Measurements from ENCODE around the gene XPO4.
"Not testable (repeated sequence)": the region's sequence is repeated elsewhere in the genome, so short reads cannot be mapped to it uniquely, and the experiment has no call there.

XPO4 gene

DNA sequence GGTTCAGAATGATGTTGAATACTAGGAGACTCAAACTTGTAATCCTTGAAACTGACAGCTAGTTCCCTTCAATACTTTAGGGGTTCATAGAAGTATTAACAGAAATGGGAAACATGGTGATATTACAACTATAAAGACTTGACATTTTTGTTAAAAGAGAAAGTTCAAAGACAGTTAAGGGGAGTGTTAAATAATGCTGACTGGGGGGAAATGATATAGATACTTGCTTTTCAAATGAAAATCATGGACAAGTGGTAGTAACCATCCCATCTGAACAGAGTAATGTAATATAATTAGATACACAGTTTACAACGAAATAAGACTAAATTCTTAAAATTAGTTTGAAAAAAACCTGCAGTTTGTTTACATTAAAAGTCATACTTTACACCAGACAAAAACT is 122.2 kb downstream of the XPO4 start:
- DNase-seq: no peak

DNA sequence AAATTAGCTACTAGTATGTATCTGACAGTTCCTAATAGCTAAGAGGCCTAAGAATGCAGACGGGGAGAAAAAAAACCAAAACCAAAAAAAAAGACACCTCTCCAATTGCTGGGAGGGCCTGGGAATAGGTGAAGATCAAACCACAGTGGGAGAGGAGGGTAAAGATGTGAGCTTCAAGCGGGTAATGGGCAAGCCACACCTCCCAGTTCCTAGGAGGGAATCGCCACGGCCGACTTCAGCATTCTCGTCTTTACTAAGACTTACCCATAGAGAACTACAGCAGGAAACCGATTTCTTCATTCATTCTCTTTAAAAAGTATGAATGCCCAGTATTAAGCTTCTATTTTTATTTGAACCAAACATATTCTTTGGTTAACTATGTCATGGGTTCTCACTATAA is 123.1 kb downstream of the XPO4 start:
- DNase-seq: no peak

DNA sequence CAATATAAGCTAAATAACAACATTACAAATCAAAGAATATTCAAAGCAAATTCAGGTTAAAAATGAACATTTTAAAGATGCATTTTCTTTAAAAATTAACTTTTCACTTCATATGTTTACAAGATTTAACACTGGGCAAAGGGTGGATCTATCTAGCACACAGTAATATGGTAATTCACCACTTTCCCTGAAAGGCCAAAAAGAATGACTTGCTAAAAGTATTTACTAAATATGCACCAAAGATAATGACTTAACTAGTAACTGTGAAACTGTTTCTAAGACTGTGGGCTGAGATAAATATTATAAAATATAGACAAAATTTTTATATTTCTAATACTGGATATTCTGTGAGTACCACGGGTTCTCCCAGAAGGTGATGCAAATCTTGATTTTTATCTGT is 124.2 kb downstream of the XPO4 start:
- DNase-seq: no peak

DNA sequence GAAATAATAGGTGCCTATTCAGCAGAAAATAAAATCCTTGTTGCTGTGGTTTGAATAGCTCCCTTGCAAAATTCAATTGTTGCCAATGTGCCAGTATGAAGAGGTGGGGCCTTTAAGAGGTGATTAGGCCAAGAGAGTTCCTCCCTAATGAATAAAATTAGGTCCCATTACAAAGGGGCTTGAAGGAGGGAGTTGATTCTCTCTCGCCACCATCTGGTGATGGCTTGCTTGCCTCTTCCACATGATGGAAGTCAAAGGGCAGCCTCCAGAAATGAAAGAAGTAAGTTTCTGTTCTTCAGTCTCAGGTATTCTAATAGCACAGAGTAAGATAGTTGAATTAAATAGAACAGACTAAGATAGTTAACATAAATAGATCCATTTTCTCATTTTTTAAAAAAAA is 125.8 kb downstream of the XPO4 start:
- no peak for DNase-seq

DNA sequence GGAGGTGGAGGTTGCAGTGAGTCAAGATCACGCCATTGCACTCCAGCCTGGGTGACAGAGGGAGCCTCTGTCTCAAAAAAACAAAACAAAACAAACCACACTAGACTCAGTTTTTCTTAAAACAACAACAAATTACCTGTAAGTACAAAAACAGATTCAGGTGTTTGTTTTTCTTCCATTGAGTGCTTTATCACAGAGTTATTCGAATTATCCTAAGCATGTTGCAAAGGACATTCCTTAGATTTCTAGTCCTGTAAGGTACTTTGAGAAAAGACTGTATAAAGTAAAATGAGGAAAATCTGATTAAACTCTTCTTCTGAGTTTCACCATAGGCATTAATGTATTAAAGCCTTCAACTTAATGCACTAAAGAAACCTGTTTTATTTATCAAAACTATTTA is 126.6 kb downstream of the XPO4 start:
- DNase-seq: no peak

DNA sequence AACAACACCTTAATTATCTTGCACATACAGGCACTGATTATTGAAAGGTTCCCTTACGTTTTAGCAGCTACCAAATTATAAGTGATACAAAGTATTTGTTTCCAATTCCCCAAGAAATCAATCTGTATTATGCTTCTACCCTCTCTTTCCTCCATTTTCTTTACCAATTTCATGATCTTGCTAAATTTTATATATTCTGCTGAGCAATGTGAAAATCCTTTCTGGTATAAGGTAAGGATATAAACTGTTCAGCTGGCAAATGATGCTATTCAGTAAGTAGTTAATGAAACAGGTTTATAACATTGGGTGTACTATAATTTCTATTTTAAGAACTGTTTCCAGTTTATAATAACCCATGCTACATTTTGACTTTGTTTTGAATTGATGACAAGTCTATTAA is 127.8 kb downstream of the XPO4 start:
- DNase-seq: no peak

DNA sequence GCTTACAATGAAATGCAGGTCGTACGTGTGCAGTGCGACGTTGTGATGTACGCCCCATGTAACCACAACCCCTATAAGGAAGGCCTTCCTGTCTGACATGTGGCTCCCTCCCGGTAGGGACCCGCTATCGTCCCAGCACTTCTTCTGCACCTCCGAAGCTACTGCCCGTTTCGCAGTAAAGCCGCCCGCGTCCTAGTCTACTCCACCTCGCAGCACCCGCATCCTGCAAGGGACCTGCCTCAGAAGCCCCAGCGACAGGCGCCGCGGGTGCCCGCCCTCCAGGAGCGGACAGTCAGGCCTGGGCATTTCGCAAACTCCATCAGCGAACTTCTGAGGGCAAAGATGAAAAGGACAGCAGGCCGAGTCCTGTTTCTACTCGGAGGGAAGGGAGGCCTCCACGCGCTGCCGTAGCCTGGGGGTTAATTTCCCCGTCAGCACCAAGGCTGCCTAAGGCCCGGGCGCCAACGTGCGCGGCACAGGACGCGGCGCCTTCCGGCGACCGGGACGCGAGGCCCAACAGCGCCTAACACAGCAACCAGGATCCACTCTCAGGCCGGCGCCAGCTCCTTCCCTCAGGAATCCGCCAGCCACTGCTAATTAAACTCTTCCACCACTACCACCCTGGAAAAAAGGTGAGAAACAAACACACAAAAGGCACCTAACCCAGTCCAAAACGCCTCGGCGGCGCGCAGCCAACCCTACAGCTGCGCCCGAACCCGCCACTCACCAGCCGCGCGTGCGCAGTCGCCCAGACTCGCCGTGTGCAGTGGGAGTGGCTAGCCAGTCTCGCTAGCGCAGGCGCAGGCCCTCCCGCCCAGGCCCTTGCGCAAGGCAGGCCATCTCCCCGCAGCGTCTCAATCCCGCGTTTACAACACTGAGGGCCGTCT is 129.1 kb downstream of the XPO4 start, which contains the start of gene EEF1AKMT1:
Gene EEF1AKMT1 (minus strand): TSS at position 768 of the 887 bp plus-strand sequence. CDS start 16,363 bp downstream, outside the sequence.
- peak; percentile 95 for DNase-seq

DNA sequence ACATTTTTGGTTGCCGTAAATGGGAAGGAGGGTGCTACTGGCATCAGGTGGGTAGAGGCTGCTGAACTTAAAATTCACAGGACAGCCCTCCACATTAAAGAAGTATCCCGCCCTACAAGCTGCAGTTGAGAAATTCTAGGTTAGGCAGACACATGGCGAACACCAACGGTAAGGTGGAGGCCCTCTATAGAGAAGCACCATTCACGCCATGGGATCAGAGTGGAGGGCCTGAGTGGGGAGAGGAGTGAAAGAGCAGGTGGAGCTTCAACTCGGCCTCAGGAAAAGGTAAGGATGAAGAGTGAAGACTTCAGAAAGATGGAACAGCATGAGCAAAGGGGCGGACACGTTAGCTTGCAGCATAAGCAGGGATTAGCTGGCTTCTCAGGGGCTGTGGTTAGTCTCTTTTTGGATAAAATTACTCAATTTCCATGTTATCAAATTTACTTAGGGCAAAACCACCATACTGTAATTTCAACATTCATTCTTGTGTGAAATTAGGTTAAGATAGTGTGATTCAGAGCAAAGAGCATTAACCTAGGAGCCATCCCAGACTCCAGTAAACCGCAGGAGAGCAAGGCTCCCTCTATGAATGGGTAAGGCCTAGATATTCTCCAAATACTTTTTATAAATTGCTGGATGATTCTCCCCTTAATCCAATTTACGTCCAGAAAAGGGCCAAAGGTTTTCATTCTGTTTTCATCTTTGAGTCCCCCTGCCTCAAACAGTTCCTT is 130.0 kb downstream of the XPO4 start:
- DNase-seq: no peak

DNA sequence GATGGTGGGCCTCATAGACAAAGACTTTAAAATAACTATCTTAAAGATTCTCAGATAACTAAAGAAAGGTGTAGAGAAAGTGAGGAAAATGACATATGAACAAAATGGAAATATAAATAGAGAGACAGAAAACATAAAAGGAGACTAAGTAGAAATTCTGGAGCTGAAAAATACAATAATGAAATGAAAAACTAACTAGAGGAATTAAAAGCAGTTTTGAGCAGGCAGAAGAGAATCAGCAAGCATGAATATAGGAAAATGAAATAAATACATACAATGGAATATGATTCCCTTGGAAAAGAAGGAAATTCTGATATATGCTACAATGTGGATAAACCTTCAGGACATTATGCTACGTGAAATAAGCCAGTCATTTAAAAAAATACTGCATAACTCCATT is 132.7 kb downstream of the XPO4 start:
- DNase-seq: no peak

DNA sequence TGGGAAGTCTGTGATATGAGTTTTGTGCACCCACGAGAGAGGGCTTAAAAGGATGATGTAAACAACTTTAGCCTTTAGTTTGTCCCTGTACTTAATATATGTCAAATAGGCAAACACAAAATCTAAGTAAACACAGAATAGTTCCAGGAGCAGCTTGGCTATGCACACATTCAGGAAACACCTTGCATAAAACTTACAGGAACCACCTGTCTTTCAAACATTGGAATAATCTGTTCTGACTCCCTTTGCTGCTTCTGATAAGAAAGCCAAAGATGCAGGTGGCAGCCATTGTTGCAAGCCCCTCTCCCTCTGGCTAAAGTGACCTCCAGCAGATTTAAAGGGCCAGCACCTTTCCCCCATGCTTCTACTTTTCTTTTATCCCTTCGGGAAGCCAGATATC is 133.5 kb downstream of the XPO4 start:
- DNase-seq: no peak

DNA sequence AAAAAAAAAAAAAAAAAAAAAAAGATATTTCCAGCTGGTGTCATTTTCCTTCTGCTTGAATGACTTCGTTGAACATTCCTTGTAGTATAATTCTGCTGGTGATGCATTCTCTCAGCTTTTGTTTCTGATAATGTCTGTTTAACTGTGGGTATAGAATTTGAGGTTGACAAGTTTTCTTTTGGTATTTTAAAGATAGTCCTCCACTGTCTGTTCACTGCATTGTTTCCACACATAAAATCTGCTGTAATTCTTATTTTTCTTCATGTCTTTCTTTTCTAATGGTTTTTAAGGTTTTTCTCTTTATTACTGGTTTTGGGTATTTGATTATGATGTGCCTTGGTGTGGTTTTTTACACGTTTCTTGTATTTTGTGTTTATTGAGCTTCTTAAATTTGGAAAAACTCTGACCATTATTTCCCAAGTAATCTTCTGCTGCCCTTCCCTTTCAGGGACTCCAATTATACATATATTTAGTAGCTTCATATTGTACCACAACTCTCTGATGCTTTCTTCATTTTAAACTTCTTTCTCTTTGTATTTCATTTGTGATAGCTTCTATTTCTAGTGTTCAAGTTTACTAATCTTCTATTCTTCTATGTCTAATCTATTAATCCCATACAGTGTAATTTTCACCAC is 135.1 kb downstream of the XPO4 start:
- DNase-seq: no peak

DNA sequence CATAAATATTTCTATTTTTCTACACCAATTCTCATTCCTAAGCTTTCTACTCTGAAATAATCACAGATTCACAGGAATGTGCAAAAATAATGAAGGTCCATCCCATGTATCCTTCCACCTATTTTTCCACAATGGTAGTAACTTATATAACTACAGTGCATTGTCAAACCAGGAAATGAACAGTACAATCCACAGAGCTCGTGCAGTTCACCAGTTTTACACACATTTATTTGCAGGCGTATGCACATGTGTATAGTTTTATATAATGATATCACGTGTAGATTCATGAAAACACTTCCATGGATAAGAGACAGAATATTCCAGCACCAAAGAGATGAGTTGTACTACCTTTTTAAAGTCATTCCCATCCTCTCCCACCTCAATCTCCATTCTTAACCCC is 141.7 kb downstream of the XPO4 start:
- DNase-seq: no peak

DNA sequence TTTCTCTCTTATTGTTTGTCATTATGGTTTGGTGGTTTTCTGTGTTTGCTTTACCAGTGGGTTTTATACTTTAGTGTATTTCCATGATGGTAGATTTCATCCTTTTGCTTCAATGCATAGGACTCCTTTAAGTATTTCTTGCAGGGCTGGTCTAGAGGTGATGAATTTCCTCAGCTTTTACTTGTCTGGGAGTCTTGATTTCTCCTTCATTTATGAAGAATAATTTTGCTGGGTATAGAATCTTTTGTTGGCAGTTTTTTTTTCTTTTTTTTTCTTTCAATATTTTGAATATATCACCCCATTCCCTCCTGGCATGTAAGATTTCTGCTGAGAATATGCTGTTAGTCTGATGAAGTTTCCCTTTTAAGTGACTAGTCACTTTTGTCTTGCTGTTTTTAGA is 148.5 kb downstream of the XPO4 start:
- no peak for DNase-seq

DNA sequence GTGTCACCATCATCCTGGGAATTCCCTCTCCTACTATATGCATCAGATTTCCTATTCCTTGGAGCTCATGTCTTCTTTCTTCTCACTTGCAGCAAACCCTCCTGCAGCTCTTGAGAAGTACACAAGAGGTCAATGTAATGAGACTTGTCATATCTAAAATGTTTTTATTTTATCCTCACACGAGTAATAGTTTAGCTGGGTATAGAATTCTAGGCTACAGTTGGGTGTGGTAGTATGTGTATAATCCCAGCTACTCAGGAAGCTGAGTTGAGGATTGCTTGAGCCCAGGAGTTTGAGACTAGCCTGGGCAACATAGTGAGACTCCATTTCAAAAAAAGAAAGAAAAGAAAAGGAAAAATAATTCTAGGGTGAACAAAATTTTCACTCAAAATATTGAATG is 153.2 kb downstream of the XPO4 start:
- DNase-seq: no peak

DNA sequence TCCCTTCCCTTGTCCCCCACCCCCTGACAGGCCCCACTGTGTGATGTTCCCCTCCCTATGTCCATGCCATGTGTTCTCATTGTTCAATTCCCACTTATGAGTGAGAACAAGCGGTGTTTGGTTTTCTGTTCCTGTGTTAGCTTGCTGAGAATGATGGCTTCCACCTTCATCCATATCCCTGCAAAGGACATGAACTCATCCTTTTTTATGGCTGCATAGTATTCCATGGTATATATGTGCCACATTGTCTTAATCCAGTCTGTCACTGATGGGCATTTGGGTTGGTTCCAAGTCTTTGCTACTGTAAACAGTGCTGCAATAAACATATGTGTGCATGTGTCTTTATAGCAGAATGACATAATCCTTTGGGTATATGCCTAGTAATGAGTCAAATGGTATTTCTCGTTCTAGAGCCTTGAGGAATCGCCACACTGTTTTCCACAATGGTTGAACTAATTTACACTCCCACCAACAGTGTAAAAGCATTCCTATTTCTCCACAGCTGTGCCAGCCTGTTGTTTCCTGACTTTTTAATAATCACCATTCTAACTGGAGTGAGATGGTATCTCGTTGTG is 158.6 kb downstream of the XPO4 start:
- DNase-seq: not testable (repeated sequence)

DNA sequence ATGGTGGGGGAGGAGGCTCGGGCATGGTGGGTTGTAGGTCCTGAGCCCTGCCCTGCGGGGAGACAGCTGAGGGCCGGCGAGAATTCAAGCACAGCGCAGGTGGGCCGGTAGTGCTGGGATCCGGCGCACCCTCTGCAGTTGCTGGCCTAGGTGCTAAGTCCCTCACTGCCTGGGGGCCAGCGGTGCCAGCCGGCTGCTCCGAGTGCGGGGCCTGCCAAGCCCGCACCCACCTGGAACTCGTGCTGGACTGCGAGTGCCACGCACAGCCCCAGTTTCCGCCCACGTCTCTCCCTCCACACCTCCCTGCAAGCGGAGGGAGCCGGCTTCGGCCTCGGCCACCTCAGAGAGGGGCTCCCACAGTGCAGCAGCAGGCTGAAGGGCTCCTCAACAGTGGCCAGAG is 162.5 kb downstream of the XPO4 start:
- DNase-seq: no peak

DNA sequence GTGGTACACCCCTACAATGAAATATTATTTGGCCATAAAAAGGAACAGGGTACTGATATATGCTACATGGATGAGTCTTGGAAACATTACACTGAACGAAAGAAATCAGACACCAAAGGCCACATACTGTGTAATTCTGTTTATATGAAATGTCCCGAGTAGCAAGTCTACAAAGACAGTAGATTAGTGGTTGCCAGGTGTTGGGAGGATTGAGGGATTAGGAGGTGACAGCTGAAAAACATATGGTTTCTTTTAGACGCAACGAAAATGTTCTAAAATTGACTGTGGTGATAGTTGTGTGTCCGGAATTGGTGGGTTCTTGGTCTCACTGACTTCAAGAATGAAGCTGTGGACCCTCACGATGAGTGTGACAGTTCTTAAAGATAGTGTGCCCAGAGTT is 163.9 kb downstream of the XPO4 start:
- no peak for DNase-seq

DNA sequence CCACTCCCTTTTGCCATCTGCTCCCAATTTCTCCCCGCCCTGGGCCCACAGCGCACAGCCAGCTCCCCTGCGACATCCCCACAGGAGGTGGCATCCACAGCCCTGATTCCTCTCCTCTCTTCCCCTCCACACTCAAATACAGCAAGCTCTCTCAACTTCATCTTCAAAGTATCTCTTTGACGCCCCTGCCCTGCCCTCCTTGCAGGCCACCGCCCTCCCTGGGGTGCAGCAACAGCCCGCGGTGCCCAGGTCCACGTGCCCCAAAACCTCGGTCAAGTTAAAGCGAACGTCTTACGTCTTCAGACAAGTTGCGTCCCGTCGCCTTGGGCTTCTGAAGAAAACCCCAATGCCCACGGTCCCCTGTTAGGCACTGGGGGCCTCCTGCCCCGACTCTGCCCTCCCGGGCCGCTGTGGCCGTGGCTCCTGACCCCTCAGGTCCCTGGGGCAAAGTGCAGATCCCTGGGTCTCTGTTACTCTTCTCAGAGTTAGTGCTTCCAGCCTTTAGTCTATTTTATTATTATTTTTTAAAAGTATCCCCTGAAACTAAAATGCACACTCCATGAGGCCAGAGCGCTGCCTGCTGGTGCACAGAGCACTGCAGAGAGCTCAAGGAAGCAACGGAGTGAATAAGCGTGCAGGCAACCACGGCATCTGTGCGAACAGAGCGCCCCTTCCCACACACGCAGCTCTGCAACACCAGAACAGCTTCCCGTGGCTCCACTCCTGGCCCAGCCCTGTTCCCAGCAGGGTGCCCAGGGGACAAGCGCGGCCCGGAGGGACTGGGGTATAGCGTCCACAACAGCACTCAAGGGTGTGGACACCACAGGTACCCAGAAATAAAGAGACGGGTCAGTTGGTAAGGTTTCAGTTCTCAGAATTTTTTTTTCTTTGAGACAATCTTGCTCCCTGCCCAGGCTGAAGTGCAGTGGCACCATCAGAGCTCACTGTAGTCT is 172.6 kb downstream of the XPO4 start:
- no peak for DNase-seq

DNA sequence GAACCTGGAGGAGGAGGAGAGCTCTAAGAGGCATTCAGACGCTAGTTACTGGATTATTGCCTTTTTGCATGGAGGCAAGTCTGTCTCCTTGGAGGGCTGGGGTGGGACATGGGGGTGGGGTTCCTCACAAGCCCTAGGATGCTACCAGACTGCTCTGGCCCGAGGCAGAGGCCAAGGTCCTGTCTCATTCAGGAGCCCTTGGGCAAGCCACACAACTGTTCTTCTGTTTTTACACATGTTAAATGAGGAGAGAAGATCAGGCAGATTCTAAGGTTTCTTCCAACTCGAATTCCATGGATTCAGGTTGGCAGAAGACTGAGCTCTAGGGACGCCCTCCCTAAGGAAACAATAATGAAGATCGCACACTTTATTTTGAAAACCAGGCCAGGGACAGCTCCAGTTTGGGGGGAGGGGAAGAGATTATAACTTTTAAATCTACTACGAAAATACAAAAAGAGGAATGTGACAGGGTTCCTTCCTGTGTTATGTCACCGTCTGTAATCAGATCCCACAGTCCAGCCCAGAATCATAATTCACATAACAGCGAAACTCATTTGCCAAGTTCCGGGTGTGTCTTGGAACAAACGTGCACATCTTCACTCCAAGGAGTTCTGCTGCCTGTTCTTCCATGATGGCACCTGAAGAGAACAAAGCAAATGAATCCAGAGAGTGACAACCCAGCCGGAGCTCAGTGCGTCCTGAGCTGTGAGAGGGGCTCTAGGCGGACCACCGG is 173.8 kb downstream of the XPO4 start:
- no peak for DNase-seq

DNA sequence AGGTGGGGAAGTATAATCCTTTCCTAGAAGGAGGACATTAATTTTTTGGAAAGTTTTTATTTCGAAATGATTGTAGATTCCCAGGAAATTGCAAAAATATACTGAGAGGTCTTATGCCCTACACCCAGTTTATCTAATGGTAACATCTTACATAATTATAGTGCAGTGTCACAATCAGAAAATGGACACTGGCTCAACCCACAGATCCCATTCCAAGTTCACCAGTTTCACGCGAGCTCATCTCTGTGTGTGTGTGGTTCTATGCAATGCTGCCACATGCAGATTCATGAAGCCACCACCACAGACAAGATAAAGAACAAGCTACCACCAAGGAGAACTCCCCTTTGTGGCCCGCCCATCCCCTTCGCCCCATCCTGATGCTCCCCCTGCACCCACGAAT is 174.7 kb downstream of the XPO4 start:
- no peak for DNase-seq

Measured in fibroblast of skin of scalp (primary cell).